H1 (cell line): ENCODE data around the gene ZC3H12C.

Source experiments
- CBX8 ChIP-seq: fragments of 300-800, 300-1000 bp; sonication (generic); IDR thresholded peaks from 2 replicates; pipeline ENCODE4 v1.7.1; 2016; ENCODE audit warnings: low read depth, low read length, borderline replicate concordance
- CTCF ChIP-seq, 3 experiments: IDR thresholded peaks; 1 replicate in 2 of 3; 2 replicates in 1 of 3; pipeline versions ENCODE4 v1.5.1 to v1.6.1; 2011; ENCODE audit warnings: low read length in 3 of 3, mild to moderate bottlenecking in 3 of 3, inconsistent platforms in 2 of 3, low read depth in 1 of 3, moderate library complexity in 1 of 3; ENCODE audit not compliant: insufficient read depth in 1 of 3; ENCODE audit errors: control extremely low read depth in 1 of 3
- EZH2 ChIP-seq: fragments of 200-600 bp; sonication (generic); IDR thresholded peaks from 2 replicates; pipeline ENCODE4 v1.7.1; 2012; ENCODE audit warnings: low read depth, mild to moderate bottlenecking, moderate library complexity, low read length, inconsistent platforms; ENCODE audit not compliant: severe bottlenecking
- GTF2F1 ChIP-seq: IDR thresholded peaks from 2 replicates; pipeline ENCODE4 v1.6.1; 2012; ENCODE audit warnings: low read depth, low read length, improper control_type of control experiment, borderline replicate concordance
- MAX ChIP-seq: IDR thresholded peaks from 2 replicates; pipeline ENCODE4 v1.6.1; 2012; ENCODE audit warnings: inconsistent platforms
- POLR2A ChIP-seq, 2 experiments: IDR thresholded peaks; 1 replicate in 1 of 2; 2 replicates in 1 of 2; pipeline ENCODE4 v1.6.1; 2011; ENCODE audit warnings: low read depth in 2 of 2, low read length in 2 of 2, mild to moderate bottlenecking in 2 of 2; ENCODE audit errors: control extremely low read depth in 1 of 2
- SP2 ChIP-seq: IDR thresholded peaks from 2 replicates; pipeline ENCODE4 v1.6.1; 2012; ENCODE audit warnings: mild to moderate bottlenecking, low read length, inconsistent platforms

- TF ChIP-seq CTCF (IDR thresholded peaks at IDR 0.05; ENCODE audit: control extremely low read depth in 1 of 3, insufficient read depth in 1 of 3, low read depth in 1 of 3, low read length in 3 of 3) = no peak
- no peak for TF ChIP-seq POLR2A (IDR thresholded peaks at IDR 0.05; ENCODE audit: control extremely low read depth in 1 of 2, low read depth in 2 of 2, low read length in 2 of 2)
- TF ChIP-seq SP2 = no peak
- no peak for TF ChIP-seq CBX8
- TF ChIP-seq GTF2F1 = no peak
- TF ChIP-seq EZH2 = no peak
- no peak for TF ChIP-seq MAX
Measured at GRCh38 chr11:110078923-110079544, 14.2 kb upstream of the ZC3H12C start.
